ENCODE results near the gene BIRC6.
"Not testable (repeated sequence)": the region's sequence is repeated elsewhere in the genome, so short reads cannot be mapped to it uniquely, and the experiment has no call there.

Gene BIRC6

GRCh38 chr2:32522770-32523169 is 165.9 kb downstream of the BIRC6 start:
- no peak for DNase-seq

DNA sequence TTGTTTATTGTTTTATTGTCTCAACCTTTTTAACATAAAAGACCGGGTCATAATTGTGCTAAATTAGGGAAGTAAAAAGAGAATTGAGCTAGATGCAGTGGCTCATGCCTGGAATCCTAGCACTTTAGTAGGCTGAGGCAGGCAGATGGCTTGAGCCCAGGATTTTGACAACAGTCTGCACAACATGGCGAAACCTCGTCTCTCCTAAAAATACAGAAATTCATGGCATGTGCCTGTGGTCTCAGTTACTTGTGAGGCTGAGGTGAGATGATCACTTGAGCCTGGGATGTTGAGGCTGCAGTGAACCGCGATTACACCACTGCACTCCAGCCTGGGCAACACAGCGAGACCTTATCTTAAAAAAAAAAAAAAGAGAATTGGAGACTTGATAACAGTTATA is 166.9 kb downstream of the BIRC6 start:
- DNase-seq = no peak

DNA sequence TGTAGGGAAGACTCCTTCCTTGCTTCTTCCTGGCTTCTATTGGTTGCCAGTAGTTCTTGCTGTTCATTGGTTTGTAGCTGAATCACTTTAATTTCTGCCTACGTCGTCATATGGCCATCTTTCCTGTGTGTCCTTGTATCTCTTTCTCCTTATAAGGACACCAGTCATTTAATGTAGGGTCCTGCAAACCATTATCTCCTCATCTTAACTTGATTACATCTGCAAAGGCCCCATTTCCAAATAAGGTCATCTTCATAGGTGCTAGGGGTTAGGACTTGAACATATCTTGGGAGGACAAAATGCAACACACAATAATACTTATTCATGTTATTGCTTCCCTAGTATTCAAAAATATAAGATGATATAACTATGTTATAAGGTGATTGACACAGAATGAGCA is 175.5 kb downstream of the BIRC6 start:
- DNase-seq = no peak

DNA sequence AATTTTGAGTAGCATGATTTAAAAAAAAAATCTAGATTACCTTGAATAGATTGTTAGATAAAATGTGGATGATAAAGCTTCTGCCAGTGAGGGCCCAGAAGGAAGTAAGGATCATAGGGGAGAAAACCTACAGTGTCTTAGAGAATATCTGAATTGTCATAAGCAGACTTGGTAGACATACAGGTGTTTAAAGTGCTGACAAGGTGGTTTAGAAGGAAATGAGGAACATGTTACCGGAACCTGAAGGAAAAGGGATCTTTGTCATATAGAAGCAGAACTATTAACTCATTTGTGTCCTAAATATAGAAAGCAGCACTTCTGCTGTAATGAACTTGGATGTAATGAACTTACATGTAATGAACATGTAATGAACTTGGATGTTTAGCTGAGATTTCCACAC is 176.1 kb downstream of the BIRC6 start:
- DNase-seq = no peak

- DNase-seq = no peak
Observed at GRCh38 chr2:32534831-32535230, 178.0 kb downstream of the BIRC6 start.

GRCh38 chr2:32538735-32539134 is 181.9 kb downstream of the BIRC6 start:
- no peak for DNase-seq

GRCh38 chr2:32552483-32552882 is 195.7 kb downstream of the BIRC6 start:
- not testable (repeated sequence) for DNase-seq

DNA sequence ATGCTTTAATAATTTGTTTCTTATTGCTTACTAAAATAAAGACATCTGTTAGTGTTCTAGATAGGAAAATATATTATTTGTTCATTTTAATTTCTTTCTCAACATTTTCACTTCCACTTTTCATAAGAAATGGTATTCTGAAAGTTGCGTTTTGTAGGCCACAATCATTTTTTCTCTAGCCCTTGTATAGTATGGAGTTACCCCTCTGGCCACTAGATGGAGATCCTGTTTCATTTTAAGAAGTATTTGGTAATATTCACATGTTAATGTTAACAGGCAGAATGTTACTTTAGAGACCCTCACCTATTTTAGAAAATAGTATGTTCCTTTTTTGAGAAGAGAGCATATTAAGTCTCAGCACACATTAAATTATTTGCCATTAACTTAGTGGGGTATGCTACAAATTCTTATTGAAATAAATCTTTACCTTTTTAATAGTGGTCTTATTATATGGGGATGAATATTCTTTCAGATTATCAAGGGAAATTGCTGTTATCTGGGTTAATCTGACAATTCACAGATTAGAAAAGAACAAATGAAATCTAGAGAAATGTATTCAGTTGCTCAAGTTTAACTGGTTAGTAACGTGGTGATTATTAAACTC is 197.1 kb downstream of the BIRC6 start:
- DNase-seq = peak; percentile 13

DNA sequence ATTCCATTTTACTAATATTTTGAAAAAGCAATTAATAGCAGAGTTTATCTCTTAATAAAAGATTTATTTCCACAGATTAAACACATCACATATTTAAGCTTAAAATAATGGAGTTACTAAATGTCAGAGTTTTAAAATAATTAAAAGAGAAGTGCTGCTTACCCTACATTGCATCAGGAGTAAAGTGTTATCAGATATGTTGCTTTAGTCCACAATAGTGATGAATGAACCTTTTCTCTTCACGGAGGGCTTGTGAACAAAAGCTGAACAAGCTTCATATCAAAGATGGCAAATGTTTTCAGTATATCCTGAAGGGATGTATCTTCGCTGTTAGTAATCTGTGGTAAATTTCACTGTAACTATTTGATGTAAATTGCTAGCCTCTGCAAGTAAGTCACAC is 201.7 kb downstream of the BIRC6 start:
- DNase-seq = no peak

- DNase-seq = no peak
Observed at GRCh38 chr2:32559136-32559535, 202.3 kb downstream of the BIRC6 start.

GRCh38 chr2:32562906-32563305 is 206.1 kb downstream of the BIRC6 start:
- no peak for DNase-seq

DNA sequence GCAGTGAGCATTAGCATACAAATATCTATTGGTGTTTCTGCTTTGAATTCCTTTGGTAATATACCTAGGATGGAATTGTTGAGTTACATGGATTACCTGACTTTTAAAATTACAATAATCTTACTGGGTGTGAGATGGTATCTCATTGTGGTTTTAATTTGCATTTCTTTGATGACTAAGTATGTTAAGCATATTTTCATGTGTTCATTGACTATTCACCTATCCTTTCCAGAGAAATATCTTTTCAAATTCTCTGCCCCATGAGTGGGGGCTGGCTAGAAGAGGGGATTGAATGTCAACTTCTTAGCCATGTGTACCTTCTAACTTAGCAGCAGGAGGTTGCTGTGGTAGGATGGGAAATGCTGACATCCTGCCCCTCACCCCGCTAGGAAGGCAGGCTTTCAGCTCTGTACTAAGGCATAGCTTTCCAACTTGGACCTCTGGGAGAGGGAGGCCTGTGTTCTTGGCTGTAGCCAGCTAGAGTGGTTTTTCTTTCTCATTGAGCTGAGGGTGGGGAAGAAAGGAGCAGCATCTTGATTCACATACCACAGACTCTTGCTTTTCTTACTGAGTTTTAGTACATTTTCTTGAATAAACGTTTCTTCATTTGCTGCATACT is 207.7 kb downstream of the BIRC6 start:
- no peak for DNase-seq

DNA sequence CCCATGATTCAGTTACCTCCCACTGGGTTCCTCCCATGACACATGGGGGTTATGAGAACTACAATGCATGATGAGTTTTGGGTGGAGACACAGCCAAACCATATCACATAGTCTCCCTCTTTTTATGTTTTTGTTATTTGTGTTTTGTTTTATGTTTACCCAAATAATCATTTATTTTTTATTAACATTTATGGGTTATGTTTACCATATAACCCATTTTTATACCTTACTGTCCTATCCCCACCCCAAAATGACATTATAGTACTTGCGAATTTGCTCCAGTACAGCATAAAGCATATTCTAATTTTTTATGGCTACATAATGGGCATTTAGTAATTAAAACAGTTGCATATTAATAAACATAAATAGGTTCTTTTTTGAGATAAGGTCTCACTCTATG is 209.1 kb downstream of the BIRC6 start:
- DNase-seq = no peak

DNA sequence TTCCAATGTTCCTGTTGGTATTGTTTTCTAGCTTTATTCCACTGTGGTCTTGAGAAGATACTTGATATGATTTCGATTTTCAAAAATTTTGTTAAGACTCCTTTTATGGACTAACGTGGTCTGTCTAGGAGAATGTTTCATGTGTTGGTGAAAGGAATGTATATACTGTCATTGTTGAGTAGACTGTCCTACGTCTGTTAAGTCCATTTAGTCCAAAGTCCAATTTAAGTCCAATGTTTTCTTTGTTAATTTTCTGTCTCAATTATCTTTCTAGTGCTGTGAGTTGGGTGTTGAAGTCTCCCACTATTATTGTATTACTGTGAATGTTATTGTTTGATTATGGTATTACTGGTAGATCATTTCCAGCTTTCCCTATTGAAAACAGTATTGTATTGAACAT is 215.2 kb downstream of the BIRC6 start:
- no peak for DNase-seq

- no peak for DNase-seq
Observed at GRCh38 chr2:32572737-32573136, 215.9 kb downstream of the BIRC6 start.

DNA sequence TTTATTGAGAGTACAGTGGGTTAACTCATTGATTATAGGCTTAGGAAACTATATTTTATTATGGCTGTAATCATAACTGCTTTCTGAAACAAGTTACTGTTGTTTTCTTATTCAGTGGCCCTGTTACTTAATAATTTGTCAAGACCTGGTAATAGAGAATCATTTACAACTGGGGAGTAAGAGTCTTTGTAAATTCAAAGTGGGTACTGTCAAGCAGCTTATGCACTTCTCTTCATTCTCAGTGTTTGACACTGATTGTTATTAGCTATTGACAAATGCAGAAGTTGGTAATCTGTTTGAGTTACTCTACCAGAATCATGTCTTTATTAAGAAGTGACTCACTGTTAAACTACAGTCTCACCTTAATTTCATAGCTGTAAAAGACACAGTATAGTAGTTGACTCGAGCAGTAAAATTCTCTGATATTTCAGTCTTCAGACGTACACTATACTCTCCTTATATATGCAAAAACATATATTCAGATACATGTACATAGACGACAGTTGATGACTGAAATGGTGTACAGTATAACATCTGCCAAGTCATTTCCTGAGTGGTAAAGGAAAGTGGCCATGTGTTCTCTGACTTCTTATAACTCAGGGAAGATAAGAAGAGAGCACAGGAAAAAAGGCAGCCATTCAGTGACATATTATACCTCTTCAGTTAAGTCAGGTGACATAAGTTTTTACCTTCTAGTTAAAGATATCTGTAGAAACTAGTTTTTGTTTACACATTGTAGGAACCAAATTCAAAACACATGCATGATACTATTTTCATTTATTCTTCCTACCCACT is 235.0 kb downstream of the BIRC6 start:
- DNase-seq = peak; percentile 57

DNA sequence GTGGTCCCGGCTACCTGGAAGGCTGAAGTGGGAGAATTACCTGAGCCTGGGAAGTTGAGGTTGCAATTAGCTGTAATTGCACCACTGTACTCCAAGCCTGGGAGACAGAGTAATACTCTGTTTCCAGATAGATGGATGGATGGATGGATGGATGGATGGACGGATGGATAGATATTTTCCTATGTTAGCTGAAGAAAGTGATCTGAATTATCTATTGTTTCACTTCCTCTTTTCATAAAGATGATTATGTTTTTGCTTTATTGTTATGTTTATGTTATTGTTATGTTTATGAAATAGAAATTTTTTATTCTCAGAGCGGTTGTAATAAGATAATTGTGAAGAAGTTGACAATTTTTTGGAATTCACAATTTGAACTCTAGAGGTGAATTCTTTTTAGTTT is 237.8 kb downstream of the BIRC6 start:
- no peak for DNase-seq

GRCh38 chr2:32611366-32611765 is 254.5 kb downstream of the BIRC6 start:
- DNase-seq = no peak

DNA sequence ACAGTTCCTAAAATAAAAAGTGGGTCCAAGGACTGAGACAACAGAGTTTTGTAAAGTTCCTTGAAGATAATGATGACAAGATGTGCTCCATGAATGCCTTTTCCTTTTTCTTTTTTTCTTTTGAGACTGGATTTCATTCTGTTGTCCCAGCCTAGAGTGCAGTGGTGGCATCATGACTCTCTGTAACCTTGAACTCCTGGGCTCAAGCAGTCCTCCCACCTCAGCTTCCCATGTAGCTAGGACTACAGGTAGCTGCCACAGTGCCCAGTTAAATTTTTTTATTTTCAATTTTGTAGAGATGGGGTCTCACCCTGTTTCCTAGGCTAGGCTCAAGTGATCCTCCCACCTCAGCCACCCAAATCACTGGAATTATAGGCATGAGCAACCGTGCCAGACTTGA is 254.9 kb downstream of the BIRC6 start:
- DNase-seq = no peak

GRCh38 chr2:32614084-32614483 is 257.3 kb downstream of the BIRC6 start:
- DNase-seq = no peak

DNA sequence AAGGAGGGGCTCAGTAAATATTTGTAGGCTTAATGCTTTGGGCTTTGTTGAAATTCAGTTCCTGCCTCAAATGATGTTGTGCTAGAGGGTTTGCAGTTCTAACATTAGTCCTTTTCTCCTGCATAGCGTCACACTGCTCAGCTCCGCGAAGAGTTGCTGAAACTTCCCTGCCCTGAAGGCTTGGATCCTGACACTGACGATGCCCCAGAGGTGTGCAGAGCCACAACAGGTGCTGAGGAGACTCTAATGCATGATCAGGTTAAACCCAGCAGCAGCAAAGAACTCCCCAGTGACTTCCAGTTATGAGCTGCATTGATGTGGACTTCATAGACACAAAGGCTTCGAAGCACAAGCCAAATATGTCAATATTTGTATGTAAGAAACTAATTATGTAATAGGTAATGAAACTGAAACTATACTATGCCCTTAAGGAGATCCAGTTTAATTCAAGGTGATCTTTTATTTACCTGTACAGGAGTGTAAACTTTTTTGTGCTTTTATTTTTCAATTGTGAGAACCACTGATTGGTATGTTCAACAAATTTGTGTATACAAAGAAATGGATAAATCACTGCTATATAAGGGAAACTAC is 260.9 kb downstream of the BIRC6 start:
- no peak for DNase-seq

- DNase-seq = no peak
Observed at GRCh38 chr2:32622570-32623310, 265.9 kb downstream of the BIRC6 start.

DNA sequence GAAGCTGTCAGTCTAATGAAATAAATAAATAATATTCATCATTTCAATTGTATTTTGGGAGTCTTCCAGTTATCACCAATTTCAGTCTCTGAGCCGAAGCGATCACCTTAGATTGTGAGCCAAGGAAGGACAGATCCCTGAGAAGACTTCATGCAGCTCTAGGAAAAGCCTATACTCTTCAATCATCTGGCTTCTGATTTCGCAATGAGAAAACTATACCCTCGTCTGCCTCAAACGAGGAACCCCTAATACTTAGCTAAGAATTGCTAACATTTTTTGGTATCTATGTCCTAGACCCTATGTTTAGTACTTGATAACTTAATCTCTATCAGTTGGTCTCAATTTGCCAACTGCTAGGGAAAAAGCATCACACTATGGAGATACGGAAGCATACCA is 266.5 kb downstream of the BIRC6 start:
- no peak for DNase-seq

Measured in KG1 (cell line).